Measurements from ENCODE around the gene KRTAP12-2. TPM values are rescaled to one million over a fixed set of nuclear protein-coding genes. Genes with fewer than 3 reads are reported as not detected.

The KRTAP12-2 gene
- total and polyA plus RNA-seq, 11 donors: not detected

GRCh38 chr21:44713130-44713529 is 46.4 kb upstream of the KRTAP12-2 start:
- WGBS, 4 donors: 68 to 87% (median 73%) methylated on average over 9 of the region's 9 CpGs
- Histone ChIP-seq H3K27me3 (peaks cover 16 to 73% (median 54%) of the 10 kb centered on the region in 9 donors), H3K27ac (no peak overlapping the region), H3K4me3 (no peak overlapping the region), H3K36me3 (no peaks in the 10 kb centered on the region), H3K4me1 (peaks cover 0 to 35% (median 15%) of the 10 kb centered on the region in 12 donors), H3K9me3 (no peaks in the 10 kb centered on the region)
- intact Hi-C loops (cut with DNase I): loop anchor here in 1 of 10 donors (10.0 kb wide), 1 partner anchor 88 kb away; the partner anchor contains the start of gene KRTAP10-9
- TF ChIP-seq CTCF (IDR thresholded peaks at IDR 0.05) (no peak), POLR2A (IDR thresholded peaks at IDR 0.05) (no peak)
- DNase-seq: no peak
- ATAC-seq: no peak

- Histone ChIP-seq H3K27me3 (peaks cover 16 to 79% (median 59%) of the 10 kb centered on the region in 9 donors), H3K36me3 (no peaks in the 10 kb centered on the region), H3K4me3 (no peak overlapping the region), H3K4me1 (peaks cover 0 to 37% (median 15%) of the 10 kb centered on the region in 12 donors), H3K27ac (no peak overlapping the region), H3K9me3 (no peaks in the 10 kb centered on the region)
- 19 to 49% (median 27%) methylated on average over 14 to 22 of the region's 22 CpGs for WGBS, 4 donors
- TF ChIP-seq CTCF (IDR thresholded peaks at IDR 0.05): no peak
- TF ChIP-seq POLR2A (IDR thresholded peaks at IDR 0.05): no peak
- intact Hi-C loops (cut with DNase I): loop anchor here in 1 of 10 donors (10.0 kb wide), 1 partner anchor 88 kb away; the partner anchor contains the start of gene KRTAP10-9
- ATAC-seq (no peak), DNase-seq (no peak)
Observed at GRCh38 chr21:44712203-44713028, 45.7 kb upstream of the KRTAP12-2 start.

GRCh38 chr21:44711327-44712202 is 44.8 kb upstream of the KRTAP12-2 start, which contains the start of gene TSPEAR:
Gene TSPEAR, minus strand, starts transcription at chr21:44711572. Its CDS starts 58 bp downstream, at chr21:44711514.
- Histone ChIP-seq H3K9me3 (no peaks in the 10 kb centered on the region), H3K4me3 (peak within 1 kb of the TSS in 4 of 12 donors; percentile 4 to 39 (median 6)), H3K27me3 (peaks cover 24 to 83% (median 68%) of the 10 kb centered on the region in 9 donors), H3K36me3 (no peaks in the 10 kb centered on the region), H3K4me1 (peaks cover 0 to 42% (median 15%) of the 10 kb centered on the region in 12 donors), H3K27ac (peak within 1 kb of the TSS in 2 of 12 donors; percentile 0 to 28)
- TF ChIP-seq CTCF (IDR thresholded peaks at IDR 0.05) (peak in 2 of 12 donors; percentile 3 to 7), POLR2A (IDR thresholded peaks at IDR 0.05) (no peak)
- ATAC-seq: peak in 1 of 4 donors; percentile 19
- DNase-seq: no peak
- intact Hi-C loops (cut with DNase I): loop anchor here in 1 of 10 donors (10.0 kb wide), 1 partner anchor 87 kb away; the partner anchor contains the start of gene KRTAP10-9
- 1 to 3% (median 2%) methylated on average over 25 to 41 of the region's 41 CpGs for WGBS, 4 donors
